ENCODE results near the gene AP1AR.

The AP1AR gene

DNA sequence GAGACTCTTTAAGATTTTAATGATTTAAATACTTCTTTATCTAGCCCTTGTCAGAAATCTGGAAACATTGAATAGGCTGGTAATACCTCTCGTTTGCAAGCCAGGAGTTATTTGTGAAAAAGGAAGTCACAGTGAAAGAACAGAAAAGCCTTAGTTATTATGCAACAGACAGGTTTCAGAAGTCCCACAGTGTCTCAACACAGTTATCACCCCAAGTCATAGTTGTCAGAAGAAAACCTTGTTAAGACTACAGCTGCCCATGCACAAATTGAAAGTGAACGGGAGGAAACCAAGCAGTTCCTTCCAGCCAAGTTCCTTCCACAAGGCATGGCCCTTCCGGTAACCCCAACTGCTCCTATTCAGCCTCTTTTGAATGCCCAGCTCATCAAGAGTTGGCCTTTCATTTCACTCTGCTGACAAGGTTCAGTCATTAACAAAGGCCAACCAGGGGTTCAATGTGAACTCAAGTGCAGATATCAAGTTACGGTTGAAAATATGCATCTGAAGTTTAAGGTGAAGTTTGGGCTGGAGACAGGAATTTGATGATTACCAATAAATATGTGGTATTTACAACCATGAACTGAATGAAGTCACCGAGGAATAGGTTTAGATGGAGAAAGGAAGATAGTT, 81.1 kb downstream of the AP1AR start:
- DNase-seq (ENCODE audit: low read depth in 2 of 2): no peak

DNA sequence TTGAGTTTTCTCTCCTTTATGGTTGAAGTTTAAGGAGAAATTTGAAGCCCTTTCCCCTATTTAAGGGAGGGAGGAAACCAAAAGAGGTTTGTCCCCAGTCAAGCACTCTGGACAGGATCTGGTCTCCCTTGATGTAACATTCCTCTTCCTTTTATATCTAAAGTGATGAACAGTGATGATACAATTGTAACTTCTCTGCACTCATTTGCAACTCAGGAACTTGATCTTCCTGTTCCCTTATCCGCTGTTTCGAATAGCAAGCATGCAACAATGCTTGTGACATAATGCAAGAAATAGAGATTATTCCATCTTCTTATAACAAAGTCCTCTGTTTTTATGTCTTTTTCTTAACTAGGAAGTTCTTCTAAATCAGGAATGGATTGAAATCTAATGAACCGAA, 83.9 kb downstream of the AP1AR start:
- no peak for DNase-seq (ENCODE audit: low read depth in 2 of 2)

DNA sequence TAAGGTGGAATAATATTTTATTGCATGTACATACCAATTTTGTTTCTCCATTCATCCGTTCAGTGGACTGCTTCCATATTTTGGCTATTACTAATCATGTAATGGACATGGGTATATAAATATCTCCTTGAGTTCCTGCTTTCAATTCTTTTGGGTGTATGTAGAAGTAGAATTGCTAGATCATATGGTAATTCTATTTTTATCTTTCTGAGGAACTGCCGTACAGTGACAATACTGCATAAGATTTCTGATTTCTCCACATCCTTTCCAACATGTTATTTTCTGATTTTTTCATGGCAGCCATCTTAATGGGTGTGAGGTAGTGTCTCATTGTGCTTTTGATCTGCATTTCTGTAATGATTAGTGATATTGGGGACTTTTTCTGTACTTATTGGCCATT, 84.8 kb downstream of the AP1AR start:
- DNase-seq (ENCODE audit: low read depth in 2 of 2): no peak

DNA sequence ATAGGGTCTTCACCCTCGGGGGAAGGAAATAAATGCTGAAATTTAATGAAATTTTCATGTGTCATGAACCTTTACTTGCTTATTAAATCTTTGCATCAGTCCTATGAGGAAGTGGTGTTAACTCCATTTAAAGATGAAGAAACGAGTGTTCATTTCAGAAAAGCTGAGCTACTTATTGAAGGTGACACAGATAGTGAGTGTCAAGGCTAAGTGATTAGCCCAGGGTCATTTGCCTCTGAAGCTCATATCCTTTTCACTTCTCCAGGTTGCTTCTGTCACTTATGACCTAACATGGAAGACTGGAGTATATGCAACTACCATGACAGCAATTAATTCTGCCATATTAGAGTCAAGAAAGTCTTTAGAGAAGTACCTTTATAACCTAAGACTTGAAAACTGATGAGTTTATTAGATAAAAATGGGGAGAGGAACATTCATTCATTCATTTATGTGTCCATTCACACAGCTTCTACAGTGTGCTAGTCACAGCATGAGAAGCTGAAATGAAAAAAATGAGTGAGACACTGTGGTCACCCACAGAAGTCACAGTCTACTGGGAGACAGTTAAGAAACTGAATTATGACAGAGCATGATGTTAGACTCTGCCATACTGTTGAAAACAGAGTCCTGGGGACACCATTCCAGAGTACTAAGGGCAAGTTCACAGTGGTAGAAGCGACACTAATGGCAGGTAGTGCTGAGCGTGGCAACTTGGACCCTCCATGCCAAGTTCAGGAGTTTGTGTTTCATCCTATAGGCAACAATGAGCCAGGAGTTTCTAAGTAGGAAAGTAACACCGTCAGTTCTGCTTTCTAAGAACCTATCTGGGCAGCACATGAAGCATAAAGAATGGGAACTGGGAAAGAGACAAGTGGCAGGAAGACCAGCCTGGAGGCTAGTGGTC, 86.9 kb downstream of the AP1AR start:
- no peak for DNase-seq (ENCODE audit: low read depth in 2 of 2)
